ENCODE results near the gene ZC3H7A. TPM values are rescaled to one million over a fixed set of nuclear protein-coding genes. Genes with fewer than 3 reads are reported as not detected.
A peak's percentile ranks its signal among the peaks of the same experiment; 100 is the strongest.
"Not testable (repeated sequence)": the region's sequence is repeated elsewhere in the genome, so short reads cannot be mapped to it uniquely, and the experiment has no call there.

ZC3H7A gene
- total RNA-seq, 1 experiment from 2014 or later: 20.5 TPM

DNA sequence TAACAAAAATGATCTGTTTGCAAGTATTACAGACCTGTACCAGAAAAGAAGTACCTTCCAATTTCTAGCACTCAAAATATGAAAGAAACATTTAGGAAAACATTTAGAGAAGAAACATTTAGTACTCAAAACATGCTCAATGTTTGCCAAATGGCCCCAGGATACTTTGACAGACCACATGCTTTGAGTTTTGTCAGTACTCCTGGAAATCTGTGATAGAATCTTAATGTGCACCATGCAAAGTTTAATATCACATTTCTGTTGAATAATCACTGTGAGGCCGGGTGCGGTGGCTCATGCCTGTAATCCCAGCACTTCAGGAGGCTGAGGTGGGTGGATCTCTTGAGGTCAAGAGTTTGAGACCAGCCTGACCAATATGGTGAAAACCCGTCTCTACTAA, 8.5 kb upstream of the ZC3H7A start:
- no peak for DNase-seq (ENCODE audit: extremely low read depth, low read depth)

DNA sequence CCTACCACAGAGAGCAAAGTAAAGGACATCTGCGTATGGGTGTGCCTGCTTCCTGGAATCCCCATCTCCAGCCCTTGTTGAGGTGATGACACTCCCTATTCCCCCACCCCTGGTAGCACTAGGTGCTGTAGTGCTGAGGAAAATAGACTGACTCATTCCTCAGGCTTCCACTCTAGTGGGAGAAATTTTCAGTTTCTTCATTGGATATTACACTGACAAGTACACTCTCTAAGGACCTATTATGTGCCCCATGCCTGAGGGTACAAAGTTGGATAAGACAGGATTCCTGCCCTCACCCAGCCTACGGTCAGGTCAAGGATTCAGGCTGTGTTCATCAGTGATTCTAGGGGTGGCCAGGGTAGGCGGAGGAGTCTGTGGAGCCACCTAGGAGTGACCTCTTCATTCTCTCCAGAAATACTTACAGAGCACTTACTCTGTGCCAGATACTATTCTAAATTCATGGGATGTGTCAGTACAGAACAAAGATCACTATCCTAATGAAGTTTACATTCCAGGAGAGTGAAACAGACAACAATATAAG, 4.5 kb upstream of the ZC3H7A start:
- no peak for DNase-seq (ENCODE audit: extremely low read depth, low read depth)

DNA sequence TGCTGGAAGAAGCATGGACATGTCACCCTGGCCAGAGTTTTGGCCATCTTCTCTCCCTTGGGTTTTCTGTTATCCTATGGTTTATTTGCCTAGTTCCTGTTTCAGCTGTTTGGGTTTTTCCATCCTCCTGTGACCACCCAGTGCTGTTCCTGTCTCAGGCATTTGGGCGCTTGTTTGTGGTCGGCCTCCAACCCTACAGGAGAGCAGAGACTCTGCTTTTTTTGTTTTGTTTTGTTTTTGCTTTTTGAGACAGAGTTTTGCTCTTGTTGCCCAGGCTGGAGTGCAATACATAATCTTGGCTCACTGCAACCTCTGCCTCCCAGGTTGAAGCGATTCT, 3.3 kb upstream of the ZC3H7A start:
- no peak for DNase-seq (ENCODE audit: extremely low read depth, low read depth)

DNA sequence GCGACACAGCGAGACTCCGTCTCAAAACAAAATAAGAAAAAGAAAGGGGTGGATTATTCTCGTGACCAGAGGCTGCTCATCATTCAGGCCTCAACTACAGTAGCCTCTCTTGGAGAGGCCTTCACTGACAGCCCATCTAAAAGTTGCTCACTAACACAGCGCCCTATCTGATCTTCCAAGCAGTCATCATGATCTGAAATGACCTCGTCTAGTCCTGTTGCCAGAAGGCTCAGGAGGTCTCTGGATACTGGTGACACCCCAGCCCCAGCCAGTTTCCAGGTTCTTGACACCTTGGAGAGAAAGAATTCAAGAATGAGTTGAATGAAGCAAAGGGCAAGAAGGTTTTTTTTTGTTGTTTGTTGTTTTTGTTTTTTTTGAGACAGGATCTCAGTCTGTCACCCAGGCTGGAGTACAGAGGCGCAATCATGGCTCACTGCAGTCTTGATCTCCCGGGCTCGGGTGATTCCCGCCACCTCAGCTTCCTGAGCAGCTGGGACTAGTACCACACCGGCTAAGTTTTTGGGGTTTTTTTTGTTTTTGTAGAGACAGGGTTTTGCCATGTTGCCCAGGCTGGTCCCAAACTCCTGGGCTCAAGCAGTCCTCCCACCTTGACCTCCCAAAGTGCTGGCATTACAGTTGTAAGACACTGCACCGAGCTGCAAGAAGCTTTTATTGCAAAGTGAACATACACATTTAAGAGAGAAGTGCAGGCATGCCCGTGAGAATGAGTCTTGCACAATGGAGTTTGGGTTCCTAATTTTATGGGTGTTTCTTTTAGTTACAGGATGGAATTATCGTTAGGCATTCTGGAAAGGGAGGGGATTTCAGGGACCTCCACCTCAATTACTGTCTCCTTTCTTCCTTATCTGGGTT, 2.7 kb upstream of the ZC3H7A start:
- no peak for DNase-seq (ENCODE audit: extremely low read depth, low read depth)

DNA sequence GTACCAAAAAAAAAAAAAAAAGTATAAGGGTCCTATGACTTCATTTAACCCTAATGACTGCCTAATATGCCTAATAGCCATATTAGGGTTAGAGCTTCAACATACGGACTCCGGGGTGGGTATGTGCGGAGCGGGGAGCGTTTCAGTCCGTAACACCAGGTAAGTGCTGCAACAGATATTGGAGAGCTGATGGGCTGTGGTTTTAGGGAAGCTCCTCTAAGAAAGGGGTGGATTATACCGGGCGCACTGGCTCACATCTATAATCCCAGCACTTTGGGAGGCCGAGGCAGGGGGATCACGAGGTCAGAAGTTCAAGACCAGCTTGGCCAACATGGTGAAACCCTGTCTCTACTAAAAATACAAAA, 1.9 kb upstream of the ZC3H7A start:
- DNase-seq (ENCODE audit: extremely low read depth, low read depth): no peak

DNA sequence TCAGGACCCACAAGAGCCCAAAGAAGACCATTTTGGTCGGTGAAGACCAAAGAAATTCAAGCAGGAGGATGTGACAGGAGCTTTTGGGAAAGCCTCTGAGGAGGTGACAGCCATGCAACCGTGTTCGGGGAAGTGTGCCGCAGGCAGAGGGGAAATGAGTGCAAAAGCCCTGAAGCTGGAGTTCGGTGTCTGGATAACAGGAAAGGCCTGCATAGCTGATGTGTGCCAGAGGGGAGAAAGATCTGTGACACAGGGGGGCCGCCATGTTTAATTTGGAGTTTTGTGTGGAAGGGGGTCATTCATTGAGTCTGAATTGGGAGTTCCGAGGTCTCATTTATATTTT, 870 bp upstream of the ZC3H7A start:
- DNase-seq (ENCODE audit: extremely low read depth, low read depth): no peak

DNA sequence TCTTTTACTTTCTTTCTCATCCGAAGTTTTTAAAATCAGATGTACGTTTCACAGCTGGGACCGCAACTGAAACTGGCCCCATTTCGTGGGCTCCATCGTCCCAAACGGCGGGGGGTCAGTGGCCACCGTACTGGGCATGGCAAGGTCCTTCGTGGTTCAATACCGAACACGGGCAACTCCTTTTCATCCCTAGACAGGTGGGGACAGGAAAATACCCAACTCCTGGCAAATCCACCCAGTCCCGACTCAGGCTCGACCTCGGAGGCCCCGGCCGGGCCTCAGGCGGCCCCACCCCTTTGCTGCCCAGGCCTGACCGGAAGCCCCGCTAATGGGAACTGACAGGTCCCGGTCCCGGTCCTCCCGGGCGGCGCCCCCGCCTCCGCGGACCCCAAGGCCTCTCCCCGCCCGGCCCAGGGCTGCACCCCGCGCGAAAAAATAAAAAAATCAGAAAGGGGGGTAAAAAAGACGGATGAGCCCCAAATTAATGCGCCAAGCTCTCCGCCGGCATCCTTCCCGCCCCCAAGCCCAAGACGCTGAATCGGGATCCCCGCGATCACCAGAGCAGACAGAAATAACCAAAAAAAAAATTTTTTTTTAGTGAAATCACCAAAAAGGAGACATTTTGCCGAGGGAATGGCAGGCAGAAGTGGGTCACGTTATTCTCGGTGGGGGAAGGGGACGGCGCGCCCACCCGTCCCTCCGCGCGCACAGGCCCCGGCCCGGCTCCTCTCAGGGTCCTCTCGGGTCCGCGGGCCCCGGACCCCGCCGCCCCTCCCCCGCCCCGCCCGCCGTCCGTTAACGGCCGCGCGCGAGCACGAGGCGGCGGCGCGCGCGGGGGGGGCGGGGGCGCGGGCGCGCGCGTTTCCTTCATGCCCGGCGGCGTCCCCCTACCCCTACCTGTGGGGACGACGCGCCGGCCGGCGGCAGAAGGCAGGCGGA, 562 bp downstream of the ZC3H7A start:
- peak; percentile 18 for DNase-seq (ENCODE audit: extremely low read depth, low read depth)

DNA sequence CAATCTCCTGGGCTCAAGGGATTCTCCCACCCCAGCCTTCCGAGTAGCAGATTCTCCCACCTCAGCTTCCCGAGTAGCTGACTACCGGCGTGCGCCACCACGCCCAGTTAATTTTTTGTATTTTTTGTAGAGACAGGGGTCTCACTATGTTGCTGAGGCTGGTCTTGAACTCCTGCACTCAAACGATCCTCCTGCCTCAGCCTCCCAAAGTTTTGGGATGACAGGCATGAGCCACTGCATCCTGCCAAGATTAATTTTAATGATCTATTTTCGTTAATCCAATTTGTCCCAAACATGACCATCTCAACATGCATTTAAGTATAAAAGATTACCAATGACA, 1.2 kb downstream of the ZC3H7A start:
- DNase-seq (ENCODE audit: extremely low read depth, low read depth): no peak

DNA sequence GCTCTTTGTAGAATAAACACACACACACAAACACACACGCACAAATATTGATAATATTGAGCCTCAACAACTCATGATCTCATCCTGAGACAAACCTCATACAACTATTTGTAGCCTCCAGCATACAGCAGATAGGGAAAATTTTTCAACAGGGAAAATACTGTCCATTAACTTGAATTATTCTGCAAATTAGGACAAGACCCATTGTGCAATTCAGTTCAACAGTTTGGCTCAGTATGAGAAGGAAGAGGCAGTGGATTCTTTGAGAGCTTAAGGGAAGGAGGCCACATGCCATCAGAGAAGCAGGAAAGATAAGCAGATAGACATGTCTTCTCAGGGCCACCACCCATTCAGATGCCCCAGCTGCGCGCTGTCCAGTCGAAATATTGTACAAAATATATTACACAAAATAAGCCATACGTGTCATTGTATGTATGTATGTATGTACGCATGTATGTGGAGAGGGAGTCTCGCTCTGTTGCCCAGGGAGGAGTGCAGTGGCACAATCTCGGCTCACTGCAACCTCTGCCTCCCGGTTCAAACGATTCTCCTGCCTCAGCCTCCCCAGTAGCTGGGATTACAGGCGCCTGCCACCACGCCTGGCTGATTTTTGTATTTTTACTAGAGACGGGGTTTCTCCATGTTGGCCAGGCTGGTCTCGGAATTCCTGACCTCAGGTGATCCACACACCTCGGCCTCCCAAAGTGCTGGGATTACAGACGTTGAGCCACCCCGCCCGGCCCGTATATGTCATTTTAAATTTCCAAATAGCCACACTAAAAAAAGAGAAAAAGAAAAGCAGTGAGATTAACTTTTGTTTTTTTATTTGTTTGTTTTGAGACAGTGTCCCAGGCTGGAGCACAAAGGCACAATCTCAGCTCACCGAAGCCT, 1.8 kb downstream of the ZC3H7A start:
- DNase-seq (ENCODE audit: extremely low read depth, low read depth): no peak

DNA sequence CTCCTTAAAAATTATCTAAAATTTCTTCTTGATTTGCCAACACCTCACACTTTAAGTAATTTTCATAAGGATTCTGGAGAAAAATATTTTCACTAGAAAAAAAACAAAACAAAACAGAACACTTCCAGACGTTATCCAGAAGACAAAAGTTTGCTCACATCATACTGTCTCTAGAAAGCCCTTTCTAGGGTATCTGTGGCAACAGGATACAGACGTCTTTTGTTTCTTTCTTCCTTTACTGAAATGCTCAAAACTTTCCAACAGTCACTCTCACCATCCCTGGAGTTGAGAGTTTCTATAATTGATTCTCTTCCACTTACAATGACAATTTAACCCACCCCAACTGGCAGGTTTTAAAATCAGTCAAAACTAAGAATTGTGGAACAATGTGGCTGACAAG, 2.6 kb downstream of the ZC3H7A start:
- no peak for DNase-seq (ENCODE audit: extremely low read depth, low read depth)

DNA sequence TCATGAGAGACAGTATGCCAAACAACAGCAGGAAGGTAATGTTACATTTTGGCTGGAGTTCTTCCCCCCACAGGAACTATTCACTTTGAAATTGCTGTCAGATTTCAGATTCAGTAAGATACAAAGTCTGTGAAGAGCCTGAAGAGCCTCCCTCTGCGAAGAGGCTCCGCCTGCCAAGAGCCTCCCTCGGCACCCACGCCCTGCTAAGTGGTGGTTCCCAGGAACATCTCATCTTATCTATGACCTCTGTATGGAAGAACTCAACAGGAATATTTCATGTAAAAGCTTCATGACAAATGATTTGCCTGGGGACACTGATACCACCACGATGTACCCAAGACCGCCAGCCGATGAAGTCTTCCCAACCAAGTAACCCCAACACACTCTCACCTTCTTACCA, 3.2 kb downstream of the ZC3H7A start:
- no peak for DNase-seq (ENCODE audit: extremely low read depth, low read depth)

DNA sequence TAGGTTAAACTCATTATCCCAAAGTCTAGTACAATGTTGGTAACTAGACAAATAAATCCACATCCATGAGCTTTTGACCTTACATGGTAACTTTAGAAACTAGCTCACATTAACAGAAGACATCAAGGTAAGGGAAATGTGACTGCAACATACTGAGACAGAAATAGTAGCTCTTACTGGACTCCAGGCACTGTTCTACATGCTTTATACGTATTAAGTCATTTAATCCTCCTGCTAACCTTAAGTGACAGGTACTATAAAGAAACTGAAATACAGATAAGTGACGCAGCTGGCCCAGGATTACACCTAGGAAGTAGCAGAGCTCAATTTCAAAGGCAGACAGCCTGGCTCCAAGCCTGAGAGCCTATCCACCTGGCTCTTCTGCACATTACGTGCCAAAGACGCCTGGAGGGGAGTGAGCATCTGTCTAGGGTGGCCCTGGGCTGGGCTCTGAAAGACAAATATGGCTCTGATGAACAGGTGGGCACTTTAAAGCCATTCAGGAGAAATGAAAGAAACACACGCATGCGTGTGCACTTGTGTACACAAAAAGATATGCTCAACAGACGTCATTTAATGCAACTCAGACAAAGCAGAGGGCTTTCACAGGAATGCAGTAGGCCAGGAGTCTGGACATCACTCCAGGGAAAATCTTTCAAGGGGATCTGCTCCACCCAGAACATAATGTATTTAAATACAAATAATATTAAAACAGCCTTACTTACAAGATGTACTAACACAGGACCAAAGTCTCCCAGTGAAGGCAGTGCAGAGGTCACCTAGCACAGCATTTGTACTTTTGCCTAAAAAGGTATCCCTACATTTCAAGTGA, 4.4 kb downstream of the ZC3H7A start:
- no peak for DNase-seq (ENCODE audit: extremely low read depth, low read depth)

DNA sequence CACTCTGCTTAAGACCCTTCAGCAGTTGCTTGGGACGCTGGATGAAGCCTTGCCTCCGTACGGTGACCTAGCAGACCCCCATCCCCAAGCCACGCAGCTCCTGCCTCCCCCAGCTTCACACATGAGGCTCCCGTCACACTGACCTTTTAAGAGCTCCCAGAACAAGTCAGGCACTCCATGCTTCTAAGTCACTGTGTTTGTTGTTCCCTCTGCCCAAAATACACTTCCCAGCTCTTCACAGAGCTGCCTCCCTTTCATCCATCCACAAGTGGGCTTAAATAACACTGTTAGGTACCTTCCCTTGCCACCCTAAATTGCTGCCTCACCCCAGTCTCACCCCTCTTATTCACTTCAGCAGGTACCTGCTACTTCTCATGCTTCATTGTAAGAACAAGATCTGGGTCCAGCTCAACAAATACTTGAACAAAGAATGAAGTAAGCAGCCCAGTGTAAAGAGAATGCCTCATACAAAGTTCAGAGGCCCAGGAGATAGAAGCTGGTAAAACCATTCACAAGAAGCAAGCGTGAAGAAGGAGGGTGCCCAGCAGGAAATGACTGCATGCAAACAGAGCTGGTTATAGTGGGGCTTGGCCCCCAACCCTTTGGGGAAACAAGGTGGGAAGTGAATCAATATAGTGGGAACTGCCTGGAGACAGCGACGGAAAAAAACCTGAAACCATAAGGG, 5.8 kb downstream of the ZC3H7A start:
- no peak for DNase-seq (ENCODE audit: extremely low read depth, low read depth)

DNA sequence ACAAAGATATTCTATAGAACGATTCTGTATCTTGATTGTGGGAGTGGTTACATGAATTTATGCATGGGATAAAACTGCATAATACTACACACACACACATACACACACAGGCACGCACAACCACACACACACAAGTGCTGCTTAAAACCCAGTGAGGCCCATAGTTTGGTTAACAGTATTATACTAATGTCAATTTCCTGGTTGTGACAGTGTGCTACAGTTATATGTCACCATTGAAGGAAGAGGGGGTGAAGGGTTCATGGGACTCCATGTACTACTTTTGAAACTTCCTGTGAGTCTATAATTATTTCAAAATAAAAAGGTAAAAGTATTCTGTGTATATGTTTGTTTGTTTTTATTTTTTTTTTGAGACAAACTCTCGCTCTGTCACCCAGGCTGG, 8.1 kb downstream of the ZC3H7A start:
- DNase-seq (ENCODE audit: extremely low read depth, low read depth): no peak

DNA sequence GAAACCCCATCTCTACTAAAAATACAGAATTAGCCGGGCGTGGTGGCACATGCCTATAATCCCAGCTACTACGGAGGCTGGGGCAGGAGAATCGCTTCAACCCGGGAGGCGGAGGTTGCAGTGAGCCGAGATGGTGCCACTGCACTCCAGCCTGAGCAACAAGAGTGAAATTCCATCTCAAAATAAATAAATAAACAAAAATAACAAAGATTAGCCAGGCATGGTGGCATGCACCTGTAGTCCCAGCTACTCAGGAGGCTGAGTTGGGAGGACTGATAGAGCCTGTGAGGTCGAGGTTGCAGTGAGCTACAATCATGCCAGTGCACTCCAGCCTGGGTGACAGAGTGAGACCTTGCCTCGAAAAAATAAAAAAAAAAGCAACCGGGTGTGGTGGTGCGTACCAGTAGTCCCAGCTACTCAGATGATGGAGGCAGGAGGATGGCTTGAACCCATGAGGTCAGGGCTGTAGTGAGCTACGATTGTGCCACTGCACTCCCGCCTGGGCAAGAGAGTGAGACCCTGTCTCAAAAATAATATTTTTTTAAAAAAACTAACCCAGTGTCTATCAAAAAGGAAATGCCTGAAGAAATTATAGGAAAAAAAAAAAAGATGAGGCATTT, 12.0 kb downstream of the ZC3H7A start:
- DNase-seq (ENCODE audit: extremely low read depth, low read depth): not testable (repeated sequence)

DNA sequence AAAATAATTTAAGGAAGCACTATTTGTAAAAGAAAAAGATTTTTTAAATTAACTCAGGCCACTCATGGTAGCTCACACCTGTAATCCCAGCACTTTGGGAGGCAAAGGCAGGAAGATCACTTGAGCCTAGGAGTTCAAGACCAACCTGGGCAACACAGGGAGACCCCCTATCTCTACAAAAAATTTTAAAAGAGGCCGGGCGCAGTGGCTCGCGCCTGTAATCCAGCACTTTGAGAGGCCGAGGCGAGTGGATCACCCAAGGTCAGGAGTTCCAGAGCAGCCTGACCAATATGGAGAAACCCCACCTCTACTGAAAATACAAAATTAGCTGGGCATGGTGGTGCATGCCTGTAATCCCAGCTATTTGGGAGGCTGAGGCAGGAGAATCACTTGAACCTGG, 12.7 kb downstream of the ZC3H7A start:
- not testable (repeated sequence) for DNase-seq (ENCODE audit: extremely low read depth, low read depth)

DNA sequence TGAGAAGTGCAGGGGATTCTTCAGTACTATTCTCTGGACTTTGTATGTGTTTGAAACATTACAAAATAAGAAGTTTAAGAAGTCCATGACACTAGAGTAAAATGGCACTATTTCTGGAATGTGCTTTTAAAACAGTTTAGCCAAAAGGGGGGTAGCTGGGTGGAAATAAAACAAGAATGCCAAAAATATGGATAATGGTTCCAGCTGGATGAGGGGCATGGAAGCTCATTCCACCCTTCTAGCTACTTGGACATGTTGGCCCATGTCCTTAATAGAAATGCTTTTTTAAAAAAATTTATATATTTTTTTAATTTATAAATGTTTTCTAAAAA, 13.1 kb downstream of the ZC3H7A start:
- DNase-seq (ENCODE audit: extremely low read depth, low read depth): no peak

DNA sequence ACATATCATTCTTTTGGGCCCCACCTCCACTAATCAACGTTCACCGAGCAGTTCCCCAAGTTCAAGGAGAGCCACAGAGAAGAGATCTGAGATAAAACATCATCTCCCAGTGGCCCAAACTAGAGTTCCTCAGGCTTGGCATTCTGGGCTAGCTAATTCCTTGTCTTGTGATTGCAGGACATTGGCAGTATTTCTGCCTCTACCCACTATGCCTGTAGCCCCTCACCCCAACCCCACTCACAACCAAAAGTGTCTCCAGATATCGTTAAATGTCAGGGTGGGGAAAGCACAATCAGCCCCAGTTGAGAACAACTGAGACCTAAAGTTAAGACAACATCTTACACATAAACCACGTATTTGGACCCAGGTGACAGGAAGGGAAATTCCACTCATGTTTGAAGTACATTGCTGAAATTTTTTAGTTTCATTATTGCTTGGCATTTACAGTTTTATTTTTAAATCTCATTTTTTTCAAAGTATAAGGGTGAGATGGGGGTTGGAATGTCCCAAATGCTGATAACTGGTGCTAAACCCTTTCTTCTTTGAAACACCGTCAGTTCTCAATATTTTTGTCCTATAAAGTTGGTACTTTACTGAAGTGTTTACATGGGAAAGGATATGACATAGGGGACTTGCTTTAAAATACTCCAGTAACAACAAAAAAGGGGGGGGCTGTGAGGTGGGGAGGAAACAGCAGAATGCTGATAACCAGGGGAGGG, 13.6 kb downstream of the ZC3H7A start:
- no peak for DNase-seq (ENCODE audit: extremely low read depth, low read depth)

Measured in NCI-H460 (cell line).